IMR-90 (cell line): Measurements from ENCODE around the gene RAB28. TPM values are rescaled to one million over a fixed set of nuclear protein-coding genes. Genes with fewer than 3 reads are reported as not detected.

Experiments
- ATAC-seq: fragments of 200-7000 bp; cut with Tn5 transposase; 2 replicates; pipeline ENCODE4 v1.9.1; 2020; ENCODE audit warnings: low read depth, mild to moderate bottlenecking, moderate library complexity
- BruUV-seq: library from RNA; stranded (reverse); fragments of 400-500 nt; replicated peaks from 2 replicates; lab custom pipeline; 2021; lab: Mats Ljungman, UMichigan
- CTCF ChIA-PET: fragments of 300-600 bp; formaldehyde crosslinking; extraction: SDS; loops from one replicate; lab custom pipeline; 2021; ENCODE audit warnings: antibody characterized with exemption; lab: Yijun Ruan, JAX
- POLR2A ChIA-PET: fragments of 300-600 bp; sonication (Branson Sonifier 250); formaldehyde crosslinking; loops from one replicate; lab custom pipeline; 2022; ENCODE audit warnings: antibody characterized with exemption; ENCODE audit not compliant: unreplicated experiment; lab: Charles Lee
- DNase-seq: peaks from one replicate; pipeline ENCODE4 v3.0.0; 2013
- H2AFZ ChIP-seq: replicated peaks from 2 replicates; pipeline ENCODE3; 2013; ENCODE audit warnings: low read length, mild to moderate bottlenecking; ENCODE audit not compliant: poor library complexity
- H2AK5ac ChIP-seq: 2 replicates; pipeline ENCODE4 v1.6.1; 2013; ENCODE audit warnings: low read depth, low read length, inconsistent platforms
- H2AK9ac ChIP-seq: replicated peaks from 2 replicates; pipeline ENCODE3; 2013; ENCODE audit warnings: mild to moderate bottlenecking, low read depth, low read length, moderate library complexity; ENCODE audit not compliant: poor library complexity
- H2BK120ac ChIP-seq: 2 replicates; pipeline ENCODE4 v1.6.1; 2013; ENCODE audit warnings: low read depth, low read length, inconsistent platforms
- H2BK15ac ChIP-seq: 3 replicates; pipeline ENCODE4 v1.6.1; 2013; ENCODE audit warnings: low read depth, low read length, inconsistent platforms
- H2BK20ac ChIP-seq: 2 replicates; pipeline ENCODE4 v1.6.1; 2013; ENCODE audit warnings: low read depth, mild to moderate bottlenecking, inconsistent platforms, low read length, moderate library complexity
- H2BK5ac ChIP-seq: 2 replicates; pipeline ENCODE4 v1.6.1; 2013; ENCODE audit warnings: mild to moderate bottlenecking, low read depth, low read length, inconsistent platforms; ENCODE audit not compliant: poor library complexity, severe bottlenecking
- H3K14ac ChIP-seq: replicated peaks from 2 replicates; pipeline ENCODE4 v1.6.1; 2013; ENCODE audit warnings: low read depth, low read length, inconsistent platforms
- H3K18ac ChIP-seq: 2 replicates; pipeline ENCODE4 v1.6.1; 2013; ENCODE audit warnings: low read depth, low read length, control low read depth
- H3K23ac ChIP-seq: 2 replicates; pipeline ENCODE4 v1.6.1; 2013; ENCODE audit warnings: low read depth, low read length, inconsistent platforms
- H3K27ac ChIP-seq: 2 replicates; pipeline ENCODE4 v1.5.1; 2013; ENCODE audit warnings: mild to moderate bottlenecking, control low read depth, low read length; ENCODE audit not compliant: insufficient read depth
- H3K27me3 ChIP-seq: 2 replicates; pipeline ENCODE4 v1.6.1; 2013; ENCODE audit warnings: low read length; ENCODE audit not compliant: control insufficient read depth, insufficient read depth
- H3K36me3 ChIP-seq: 2 replicates; pipeline ENCODE4 v1.6.1; 2013; ENCODE audit warnings: low read length, mixed read lengths; ENCODE audit not compliant: control insufficient read depth, insufficient read depth
- H3K4ac ChIP-seq: 2 replicates; pipeline ENCODE4 v1.6.1; 2013; ENCODE audit warnings: low read depth, low read length, inconsistent platforms
- H3K4me1 ChIP-seq: 2 replicates; pipeline ENCODE4 v1.6.1; 2013; ENCODE audit warnings: low read length, mixed read lengths; ENCODE audit not compliant: control insufficient read depth, insufficient read depth
- H3K4me2 ChIP-seq: 2 replicates; pipeline ENCODE4 v1.6.1; 2013; ENCODE audit warnings: low read depth, mild to moderate bottlenecking, control low read depth, low read length, moderate library complexity
- H3K4me3 ChIP-seq: 2 replicates; pipeline ENCODE4 v1.5.1; 2013; ENCODE audit warnings: low read depth, mild to moderate bottlenecking, control low read depth, low read length, moderate library complexity; ENCODE audit not compliant: insufficient read depth
- H3K56ac ChIP-seq: 2 replicates; pipeline ENCODE4 v1.6.1; 2013; ENCODE audit warnings: low read length, inconsistent platforms; ENCODE audit not compliant: insufficient read depth; ENCODE audit errors: extremely low read depth
- H3K79me1 ChIP-seq, 2 experiments: 2 replicates each; pipeline ENCODE4 v1.6.1; 2013; ENCODE audit warnings: low read length in 2 of 2, inconsistent platforms in 1 of 2, low read depth in 1 of 2
- H3K9ac ChIP-seq: 2 replicates; pipeline ENCODE4 v1.6.1; 2013; ENCODE audit warnings: low read depth, low read length, control low read depth
- H3K9me1 ChIP-seq: 2 replicates; pipeline ENCODE4 v1.6.1; 2013; ENCODE audit warnings: low read length, inconsistent platforms; ENCODE audit not compliant: insufficient read depth
- H3K9me3 ChIP-seq: 2 replicates; pipeline ENCODE4 v1.6.1; 2013; ENCODE audit warnings: low read length; ENCODE audit not compliant: control insufficient read depth, insufficient read depth
- H4K20me1 ChIP-seq: 2 replicates; pipeline ENCODE4 v1.6.1; 2013; ENCODE audit warnings: low read length, inconsistent platforms; ENCODE audit not compliant: insufficient read depth
- H4K5ac ChIP-seq: 2 replicates; pipeline ENCODE4 v1.6.1; 2013; ENCODE audit warnings: mild to moderate bottlenecking, low read depth, low read length, control low read depth
- H4K8ac ChIP-seq, 2 experiments: 2 replicates each; pipeline ENCODE4 v1.6.1; 2013; ENCODE audit warnings: low read depth in 2 of 2, low read length in 2 of 2, control low read depth in 1 of 2, inconsistent platforms in 1 of 2
- H4K91ac ChIP-seq: 2 replicates; pipeline ENCODE4 v1.6.1; 2013; ENCODE audit warnings: low read depth, low read length, inconsistent platforms; ENCODE audit not compliant: insufficient read depth
- CEBPB ChIP-seq: IDR thresholded peaks from 2 replicates; pipeline ENCODE4 v1.6.1; 2012; ENCODE audit warnings: low read depth, low read length, improper control_type of control experiment
- ELK1 ChIP-seq: fragments of 150-350 bp; IDR thresholded peaks from 2 replicates; pipeline ENCODE4 v1.6.1; 2016; ENCODE audit warnings: low read depth, mild to moderate bottlenecking, low read length, moderate library complexity, borderline replicate concordance
- FOS ChIP-seq: fragments of 150-350 bp; IDR thresholded peaks from 2 replicates; pipeline ENCODE4 v1.6.1; 2016; ENCODE audit warnings: low read depth, low read length
- MAZ ChIP-seq: IDR thresholded peaks from 2 replicates; pipeline ENCODE4 v1.6.1; 2012; ENCODE audit warnings: low read depth, mild to moderate bottlenecking, low read length, improper control_type of control experiment, moderate library complexity, borderline replicate concordance
- MXI1 ChIP-seq: IDR thresholded peaks from 2 replicates; pipeline ENCODE4 v1.6.1; 2012; ENCODE audit warnings: low read depth, mild to moderate bottlenecking, low read length, moderate library complexity, borderline replicate concordance
- NFE2L2 ChIP-seq: fragments of 150-350 bp; IDR thresholded peaks from 2 replicates; pipeline ENCODE4 v1.6.1; 2016; ENCODE audit warnings: low read depth, mild to moderate bottlenecking, low read length
- POLR2A ChIP-seq: IDR thresholded peaks from 2 replicates; pipeline ENCODE4 v1.6.1; 2012; ENCODE audit warnings: mild to moderate bottlenecking, low read depth, low read length
- RAD21 ChIP-seq: IDR thresholded peaks from 2 replicates; pipeline ENCODE4 v1.6.1; 2012; ENCODE audit warnings: low read length, improper control_type of control experiment
- RCOR1 ChIP-seq: IDR thresholded peaks from 2 replicates; pipeline ENCODE4 v1.6.1; 2012; ENCODE audit warnings: mild to moderate bottlenecking, low read length, improper control_type of control experiment; ENCODE audit not compliant: insufficient replicate concordance
- RFX5 ChIP-seq: IDR thresholded peaks from 2 replicates; pipeline ENCODE4 v1.8.0; 2012; ENCODE audit warnings: low read depth, mild to moderate bottlenecking, low read length, moderate library complexity
- USF2 ChIP-seq: fragments of 150-350 bp; IDR thresholded peaks from 2 replicates; pipeline ENCODE4 v1.6.1; 2017; ENCODE audit warnings: mild to moderate bottlenecking, antibody characterized with exemption, low read length, low read depth
- WGBS, 2 experiments: methylation state at CpG; one replicate each; pipeline versions ENCODE4 v1.1.5 to v1.1.7; 2013; ENCODE audit warnings: missing lambda C conversion rate in 2 of 2; ENCODE audit not compliant: insufficient read length in 1 of 2; ENCODE audit errors: extremely low coverage in 2 of 2; 5-methylcytosine and 5-hydroxymethylcytosine counted together
- dilution Hi-C: fragments of 300-500 bp; cut with HindIII; formaldehyde crosslinking; loops from one replicate; pipeline ENCODE4 v1.14.3; 2018; ENCODE audit warnings: low sequenced_read_pairs; ENCODE audit not compliant: unreplicated experiment
- in situ Hi-C: fragments of 300-500 bp; cut with MboI; formaldehyde crosslinking; loops from 3 replicates; pipeline ENCODE4 v1.14.3; 2019; ENCODE audit warnings: low sequenced_read_pairs, inconsistent platforms, mixed read lengths
- intact Hi-C: fragments of 100-400 bp; cut with micrococcal nuclease; formaldehyde crosslinking; loops from 2 replicates; pipeline ENCODE4 v1.10.0; 2022
- polyA plus RNA-seq, 3 experiments: library from polyadenylated mRNA; depleted of rRNA; stranded (reverse); fragments of >200 nt; gene quantifications; 2 replicates each; pipeline ENCODE4 v1.2.3, GENCODE V29; 2012; ENCODE audit warnings: low replicate concordance in 1 of 3
- total RNA-seq: library from RNA; depleted of rRNA; stranded (reverse); fragments of >200 nt; gene quantifications from 2 replicates; pipeline ENCODE4 v1.2.3, GENCODE V29; 2012

RAB28 gene
- total and polyA plus RNA-seq, 2 of the 4 experiments (the other 2 are of a cell fraction): 7.5 to 10.8 TPM

GRCh38 chr4:13355111-13355880, 128.8 kb downstream of the RAB28 start:
- Histone ChIP-seq H3K4me1 (peaks cover 5% of the 10 kb centered on the region), H4K91ac (no peak overlapping the region), H2BK20ac (no peak overlapping the region), H2AK5ac (no peak overlapping the region), H3K4ac (no peak overlapping the region), H3K9ac (no peak overlapping the region), H3K4me3 (no peak overlapping the region), H3K9me3 (0 out of 2 replicates have a peak, but pooled peaks cover 1% of the 10 kb centered on the region), H3K27ac (no peak overlapping the region), H2BK5ac (no peak overlapping the region), H4K8ac (no peak overlapping the region), H2BK15ac (no peak overlapping the region), H3K4me2 (no peak overlapping the region; the same call in 1 of the 2 replicates), H2AK9ac (no peak overlapping the region), H3K9me1 (no peaks in the 10 kb centered on the region; the same call in 1 of the 2 replicates), H3K79me1 (no peaks in the 10 kb centered on the region), H2AFZ (no peak overlapping the region), H3K27me3 (no peaks in the 10 kb centered on the region; the same call in 1 of the 2 replicates), H3K56ac (no peak overlapping the region), H4K5ac (no peak overlapping the region), H2BK120ac (no peak overlapping the region), H3K36me3 (no peaks in the 10 kb centered on the region), H3K18ac (no peak overlapping the region), H3K23ac (no peak overlapping the region), H3K14ac (no peak overlapping the region), H4K20me1 (no peaks in the 10 kb centered on the region)
- DNase-seq: peak; percentile 92
- dilution Hi-C loops: no loop called here
- intact Hi-C loops: no loop called here
- TF ChIP-seq MXI1 (no peak), NFE2L2 (no peak), RAD21 (no peak), FOS (no peak; the same call in 1 of the 2 replicates), RCOR1 (no peak), CEBPB (no peak), ELK1 (no peak), MAZ (no peak), RFX5 (no peak), POLR2A (no peak), USF2 (no peak)
- ChIA-PET CTCF (no interaction called here), POLR2A (no interaction called here)
- in situ Hi-C loops: no loop called here
- no CpG with 5 or more reads among the region's 7 CpGs for WGBS, 2 experiments
- BruUV-seq: no TSS peak
- peak; percentile 85 for ATAC-seq
